Nephron progenitor cell (in vitro differentiated cells): ENCODE data around the gene SHROOM3.
"Not testable (repeated sequence)": the region's sequence is repeated elsewhere in the genome, so short reads cannot be mapped to it uniquely, and the experiment has no call there.

Source experiments
- DNase-seq: peaks from one replicate; pipeline ENCODE4 v3.0.0; 2021
- H3K27ac Mint-ChIP-seq: 2 replicates; pipeline ENCODE4 v1.8.0; 2021; ENCODE audit warnings: mild to moderate bottlenecking, moderate library complexity, mixed read lengths
- H3K27me3 Mint-ChIP-seq: 2 replicates; pipeline ENCODE4 v1.8.0; 2021; ENCODE audit warnings: mild to moderate bottlenecking, low read depth, mixed read lengths; ENCODE audit not compliant: poor library complexity
- H3K36me3 Mint-ChIP-seq: 2 replicates; pipeline ENCODE4 v1.8.0; 2021; ENCODE audit warnings: low read depth, mixed read lengths
- H3K4me1 Mint-ChIP-seq: 2 replicates; pipeline ENCODE4 v1.8.0; 2021; ENCODE audit warnings: mixed read lengths
- H3K4me3 Mint-ChIP-seq: 2 replicates; pipeline ENCODE4 v1.8.0; 2021; ENCODE audit warnings: mild to moderate bottlenecking, moderate library complexity, mixed read lengths
- H3K9me3 Mint-ChIP-seq: 2 replicates; pipeline ENCODE4 v1.8.0; 2021; ENCODE audit warnings: mild to moderate bottlenecking, moderate library complexity, mixed read lengths
- CTCF ChIP-seq: fragments of 200-600 bp; sonication (generic); IDR thresholded peaks from 2 replicates; pipeline ENCODE4 v1.5.0; 2021; ENCODE audit warnings: antibody characterized with exemption

Gene SHROOM3

GRCh38 chr4:76606645-76607265 is 171.7 kb downstream of the SHROOM3 start:
- Mint-ChIP-seq H3K27me3 (no peaks in the 10 kb centered on the region), H3K4me1 (peaks cover 87% of the 10 kb centered on the region), H3K9me3 (no peaks in the 10 kb centered on the region), H3K36me3 (no peaks in the 10 kb centered on the region), H3K27ac (peak overlapping the region; percentile 93), H3K4me3 (peak overlapping the region; percentile 3)
- TF ChIP-seq CTCF, result no peak
- no peak for DNase-seq

- Mint-ChIP-seq H3K9me3 (no peaks in the 10 kb centered on the region), H3K4me1 (peaks cover 87% of the 10 kb centered on the region), H3K27ac (peak overlapping the region; percentile 93), H3K4me3 (peak overlapping the region; percentile 3), H3K36me3 (no peaks in the 10 kb centered on the region), H3K27me3 (no peaks in the 10 kb centered on the region)
- DNase-seq, result no peak
- TF ChIP-seq CTCF, result no peak
Observed at GRCh38 chr4:76607266-76607799, 172.3 kb downstream of the SHROOM3 start.

GRCh38 chr4:76607846-76608245 is 172.8 kb downstream of the SHROOM3 start:
- H3K27me3 Mint-ChIP-seq, result no peaks in the 10 kb centered on the region
- peaks cover under 1% of the 10 kb centered on the region for H3K36me3 Mint-ChIP-seq
- peaks cover 83% of the 10 kb centered on the region for H3K4me1 Mint-ChIP-seq
- no peaks in the 10 kb centered on the region for H3K9me3 Mint-ChIP-seq
- no peak for DNase-seq
- no peak for TF ChIP-seq CTCF
- no peak overlapping the region for H3K4me3 Mint-ChIP-seq
- H3K27ac Mint-ChIP-seq, result peak overlapping the region; percentile 93

- not testable (repeated sequence) for H3K27me3 Mint-ChIP-seq, DNase-seq, H3K9me3 Mint-ChIP-seq, H3K36me3 Mint-ChIP-seq, H3K4me3 Mint-ChIP-seq
- H3K27ac Mint-ChIP-seq, result peak overlapping the region; percentile 93
- H3K4me1 Mint-ChIP-seq, result peaks cover 85% of the 10 kb centered on the region
Observed at GRCh38 chr4:76608549-76608948, 173.5 kb downstream of the SHROOM3 start.

- TF ChIP-seq CTCF, result no peak
- H3K9me3 Mint-ChIP-seq, result no peaks in the 10 kb centered on the region
- no peaks in the 10 kb centered on the region for H3K27me3 Mint-ChIP-seq
- H3K27ac Mint-ChIP-seq, result peak overlapping the region; percentile 80
- peak overlapping the region; percentile 19 for H3K4me3 Mint-ChIP-seq
- peaks cover 86% of the 10 kb centered on the region for H3K4me1 Mint-ChIP-seq
- DNase-seq, result no peak
- H3K36me3 Mint-ChIP-seq, result peaks cover 26% of the 10 kb centered on the region
Observed at GRCh38 chr4:76610751-76611547, 175.9 kb downstream of the SHROOM3 start.

- H3K4me1 Mint-ChIP-seq, result peaks cover 83% of the 10 kb centered on the region
- no peaks in the 10 kb centered on the region for H3K27me3 Mint-ChIP-seq
- H3K27ac Mint-ChIP-seq, result peak overlapping the region; percentile 23
- no peaks in the 10 kb centered on the region for H3K9me3 Mint-ChIP-seq
- TF ChIP-seq CTCF, result no peak
- no peak for DNase-seq
- H3K4me3 Mint-ChIP-seq, result no peak overlapping the region
- H3K36me3 Mint-ChIP-seq, result peaks cover 26% of the 10 kb centered on the region
Observed at GRCh38 chr4:76611616-76612207, 176.7 kb downstream of the SHROOM3 start.
